ENCODE data around the gene UBA7. TPM values are rescaled to one million over a fixed set of nuclear protein-coding genes. Genes with fewer than 3 reads are reported as not detected.

UBA7 gene
- polyA plus RNA-seq, 3 donors = 29.6 to 37.4 (median 31.6) TPM

DNA sequence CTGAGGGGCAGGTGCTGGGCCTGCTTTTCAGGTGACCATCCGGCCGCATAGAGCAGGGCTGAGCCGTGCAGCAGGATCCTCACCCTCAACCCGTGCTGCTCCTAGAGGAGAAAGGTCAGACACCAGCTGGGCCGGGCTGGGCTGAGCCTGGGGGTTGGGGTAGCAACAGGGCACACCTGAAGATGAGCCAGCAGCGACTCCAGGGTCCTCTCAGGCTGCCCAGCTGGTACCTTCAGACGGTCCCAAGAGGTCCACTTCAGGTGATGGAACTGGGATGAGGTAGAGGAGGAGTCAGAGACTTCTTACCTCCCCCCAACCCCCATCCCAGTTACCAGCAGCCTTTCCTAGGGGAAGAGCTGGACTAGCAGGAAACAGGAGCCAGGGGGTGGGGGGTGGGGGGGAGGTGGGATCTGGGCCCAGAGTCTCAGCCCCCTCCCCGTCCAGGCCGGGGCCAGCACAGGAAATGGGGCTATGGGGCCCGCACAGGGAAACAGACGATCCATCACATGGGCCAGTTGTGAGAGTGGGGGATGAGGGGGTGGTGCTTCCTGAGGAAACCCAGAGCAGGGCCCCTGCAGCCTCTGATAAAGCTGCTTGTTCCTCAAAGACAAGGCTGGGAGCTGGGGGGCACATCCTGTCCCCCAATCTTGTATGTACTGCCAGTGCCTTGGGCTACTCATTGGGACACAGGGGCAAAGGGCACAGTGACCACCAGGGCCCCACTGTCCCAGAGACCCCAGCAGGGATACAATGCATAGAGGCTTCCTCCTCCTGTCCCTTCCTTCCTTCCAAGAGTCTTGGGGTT, 7.7 kb downstream of the UBA7 start:
- peak in 2 of 3 donors; percentile 74 to 77 for DNase-seq (ENCODE audit: low read depth in 3 of 3, low spot score in 2 of 3)

- DNase-seq (ENCODE audit: low read depth in 3 of 3, low spot score in 2 of 3) = peak in 2 of 3 donors; percentile 65 to 75
Observed at GRCh38 chr3:49805367-49805782, 8.4 kb downstream of the UBA7 start.

GRCh38 chr3:49804141-49805041, 9.4 kb downstream of the UBA7 start:
- DNase-seq (ENCODE audit: low read depth in 3 of 3, low spot score in 2 of 3) = no peak

- peak in 1 of 3 donors; percentile 52 for DNase-seq (ENCODE audit: low read depth in 3 of 3, low spot score in 2 of 3)
Observed at GRCh38 chr3:49803465-49804140, 10.2 kb downstream of the UBA7 start.

DNA sequence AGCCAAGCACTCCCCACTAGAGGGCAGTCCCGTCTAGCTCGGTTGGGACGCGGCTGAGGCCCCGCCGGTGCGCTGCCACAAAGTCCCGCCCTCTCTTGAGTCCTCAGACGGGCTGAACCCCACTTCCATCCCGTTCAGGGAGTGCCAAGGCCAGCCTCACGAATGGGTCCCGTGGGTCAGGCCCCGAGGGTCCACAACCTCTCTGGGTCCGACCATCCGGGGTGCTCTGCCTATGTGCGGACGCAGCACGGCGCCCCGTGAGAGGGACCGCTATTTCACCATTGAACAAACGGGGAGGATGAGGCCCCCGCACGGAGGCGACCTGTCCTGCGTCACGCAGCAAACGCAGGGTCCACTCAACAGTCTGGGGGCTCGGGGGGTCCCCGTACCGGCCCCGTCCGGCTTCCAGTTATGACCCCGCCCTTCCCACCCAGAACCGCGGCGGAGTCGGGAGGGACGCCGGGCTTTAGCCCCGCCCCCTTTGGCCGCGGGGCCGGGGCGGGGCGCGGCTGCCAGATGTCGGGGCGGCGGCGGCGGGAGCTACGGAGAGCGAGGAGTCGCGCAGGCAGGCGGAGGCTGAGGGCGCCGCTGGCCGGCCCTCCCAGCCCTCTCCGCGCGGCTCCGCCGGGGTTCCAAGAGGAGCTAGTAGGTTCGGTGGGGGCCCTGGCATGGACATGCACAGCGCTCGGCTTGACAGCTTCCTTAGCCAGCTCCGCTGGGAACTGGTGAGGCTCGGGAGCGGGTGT, 10.9 kb downstream of the UBA7 start, which contains the start of gene INKA1:
INKA1 (plus strand) TSS at position 543 of the 746 bp plus-strand sequence; CDS start at position 675, 132 bp downstream.
- DNase-seq (ENCODE audit: low read depth in 3 of 3, low spot score in 2 of 3) = peak in 2 of 3 donors; percentile 77 to 83

GRCh38 chr3:49801160-49801559, 12.6 kb downstream of the UBA7 start:
- no peak for DNase-seq (ENCODE audit: low read depth in 3 of 3, low spot score in 2 of 3)

DNA sequence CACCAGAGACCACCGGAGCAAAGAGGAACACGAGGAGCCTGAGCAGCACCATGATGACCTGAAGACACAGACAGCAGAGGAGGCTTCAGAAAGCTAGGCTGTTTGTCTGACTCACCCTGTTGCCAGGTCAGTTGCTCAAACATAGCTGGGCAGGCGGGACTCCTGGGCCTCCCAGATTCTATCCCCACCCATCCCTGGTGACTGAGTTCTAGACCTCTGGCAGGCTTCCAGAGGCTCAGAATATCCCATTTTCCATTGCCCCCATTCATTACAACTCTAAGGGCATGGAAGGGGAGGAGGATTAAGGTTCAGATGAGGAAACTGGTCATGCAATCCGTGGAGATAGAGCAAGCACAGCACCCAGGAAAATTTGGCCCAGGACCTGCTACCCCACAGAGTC, 14.0 kb downstream of the UBA7 start, which contains the start of gene CDHR4:
CDHR4 (minus strand) TSS at position 113 of the 400 bp plus-strand sequence; CDS start at position 52, 61 bp downstream.
- DNase-seq (ENCODE audit: low read depth in 3 of 3, low spot score in 2 of 3) = no peak

DNA sequence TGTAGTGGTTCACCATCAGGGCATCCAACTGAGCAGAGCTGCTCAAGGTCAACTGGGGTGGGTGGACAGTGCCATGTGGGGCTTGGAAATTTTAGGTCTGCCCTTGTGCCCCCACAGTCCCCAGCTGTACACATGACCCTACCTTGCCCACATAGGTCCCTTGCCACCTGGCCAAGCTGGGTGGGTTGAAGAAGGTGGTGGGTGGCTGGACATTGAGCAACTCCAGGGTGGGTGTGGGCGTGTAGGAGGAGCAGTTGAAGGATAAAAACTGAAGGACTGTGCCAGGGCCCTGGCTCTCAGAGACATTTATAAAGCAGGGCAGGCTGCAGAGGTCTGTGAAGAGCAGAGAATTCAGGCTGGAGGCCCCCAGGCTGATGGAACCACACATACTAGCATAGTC, 14.6 kb downstream of the UBA7 start:
- DNase-seq (ENCODE audit: low read depth in 3 of 3, low spot score in 2 of 3) = no peak

DNA sequence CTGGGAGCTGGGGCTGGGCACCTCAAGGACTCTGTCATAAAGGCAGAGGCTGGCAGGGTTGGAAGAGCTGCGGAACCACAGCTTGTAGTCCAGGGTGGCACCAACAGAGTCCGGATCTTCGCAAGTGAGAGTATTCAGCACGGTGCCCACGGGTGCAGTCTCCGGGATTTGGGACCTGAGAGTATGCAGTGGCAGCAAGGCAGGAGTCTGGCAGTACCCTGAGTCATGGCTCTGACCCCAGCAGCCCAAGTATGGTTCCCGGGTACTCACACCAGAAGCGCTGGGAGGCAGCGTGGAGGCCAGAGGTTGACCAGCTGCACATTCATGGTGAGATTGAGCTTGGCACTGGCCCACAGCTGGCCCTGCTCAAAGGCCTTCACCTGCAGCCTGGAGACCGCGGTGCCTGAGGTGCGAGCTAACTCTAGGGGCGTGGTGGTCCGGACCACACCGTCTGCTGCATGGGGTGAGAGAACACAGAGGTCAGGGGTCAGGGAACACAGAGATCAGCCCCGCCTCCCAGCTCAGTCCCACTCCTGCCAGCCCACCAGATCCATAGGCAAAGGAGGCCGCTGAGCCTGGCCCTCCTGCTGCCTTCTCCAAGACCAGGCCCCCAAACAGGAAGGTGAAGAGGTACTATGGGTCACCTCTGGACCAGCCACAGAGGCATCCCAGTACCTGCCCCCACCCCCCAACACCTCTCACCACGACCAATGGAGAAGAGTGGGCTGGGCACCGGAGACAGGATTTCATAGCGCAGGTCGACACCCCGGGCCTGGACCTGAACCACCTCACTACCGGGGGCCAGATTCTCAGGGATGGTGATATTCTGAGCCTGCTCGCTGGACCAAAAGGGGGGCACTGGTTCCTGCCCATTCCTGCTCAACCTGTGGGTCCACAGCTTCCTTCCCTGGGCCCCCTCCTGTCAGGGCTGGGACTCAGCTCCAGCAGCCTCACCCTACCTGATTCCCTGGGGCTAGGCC, 18.5 kb downstream of the UBA7 start:
- no peak for DNase-seq (ENCODE audit: low read depth in 3 of 3, low spot score in 2 of 3)

DNA sequence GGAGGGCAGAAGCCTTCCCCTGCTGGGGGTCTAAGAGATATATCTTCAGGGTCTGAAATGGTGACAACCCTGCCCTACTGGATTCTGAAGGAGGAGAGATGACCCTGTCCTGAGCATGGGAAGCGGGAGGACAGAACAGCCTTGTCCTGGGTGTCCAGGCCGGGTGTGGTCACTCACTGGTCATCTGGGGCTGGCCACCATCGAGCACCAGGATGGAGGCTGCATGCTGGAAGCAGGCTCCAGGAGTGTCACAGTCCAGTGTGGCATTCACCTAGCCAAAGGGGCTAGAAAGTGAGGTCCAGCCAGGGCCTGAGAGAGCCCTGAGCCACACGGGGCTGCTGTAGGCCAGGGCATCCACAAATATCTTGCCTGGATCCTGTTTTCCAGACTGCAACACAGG, 19.3 kb downstream of the UBA7 start:
- no peak for DNase-seq (ENCODE audit: low read depth in 3 of 3, low spot score in 2 of 3)

DNA sequence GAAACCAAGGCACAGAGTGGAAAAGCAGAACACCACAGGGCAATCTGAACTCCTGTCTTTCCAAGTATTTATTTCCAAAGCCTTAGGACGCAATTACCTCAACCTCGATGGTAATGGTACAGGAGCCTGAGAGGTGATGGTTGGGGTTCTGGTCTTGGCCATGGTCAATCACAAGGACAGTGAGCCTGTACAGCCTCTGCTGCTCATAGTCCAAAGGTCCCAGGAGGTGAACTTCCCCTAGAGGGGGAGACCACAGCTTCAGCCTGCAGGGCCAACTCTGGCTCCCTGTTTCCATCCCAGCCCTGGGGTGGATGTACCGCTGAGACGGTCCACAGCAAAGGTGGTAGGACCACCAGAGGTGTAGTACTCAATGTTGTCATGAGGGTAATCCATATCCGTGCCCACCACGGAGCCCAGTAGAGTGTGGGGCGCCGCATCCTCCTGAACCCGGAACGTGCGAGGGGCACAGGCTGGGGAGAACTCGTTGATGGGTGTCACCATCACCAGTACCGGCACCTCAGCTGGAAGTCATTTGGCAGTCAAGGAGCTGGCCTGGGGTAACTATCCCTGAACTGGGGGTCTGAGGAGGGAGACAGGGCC, 20.2 kb downstream of the UBA7 start:
- no peak for DNase-seq (ENCODE audit: low read depth in 3 of 3, low spot score in 2 of 3)

DNA sequence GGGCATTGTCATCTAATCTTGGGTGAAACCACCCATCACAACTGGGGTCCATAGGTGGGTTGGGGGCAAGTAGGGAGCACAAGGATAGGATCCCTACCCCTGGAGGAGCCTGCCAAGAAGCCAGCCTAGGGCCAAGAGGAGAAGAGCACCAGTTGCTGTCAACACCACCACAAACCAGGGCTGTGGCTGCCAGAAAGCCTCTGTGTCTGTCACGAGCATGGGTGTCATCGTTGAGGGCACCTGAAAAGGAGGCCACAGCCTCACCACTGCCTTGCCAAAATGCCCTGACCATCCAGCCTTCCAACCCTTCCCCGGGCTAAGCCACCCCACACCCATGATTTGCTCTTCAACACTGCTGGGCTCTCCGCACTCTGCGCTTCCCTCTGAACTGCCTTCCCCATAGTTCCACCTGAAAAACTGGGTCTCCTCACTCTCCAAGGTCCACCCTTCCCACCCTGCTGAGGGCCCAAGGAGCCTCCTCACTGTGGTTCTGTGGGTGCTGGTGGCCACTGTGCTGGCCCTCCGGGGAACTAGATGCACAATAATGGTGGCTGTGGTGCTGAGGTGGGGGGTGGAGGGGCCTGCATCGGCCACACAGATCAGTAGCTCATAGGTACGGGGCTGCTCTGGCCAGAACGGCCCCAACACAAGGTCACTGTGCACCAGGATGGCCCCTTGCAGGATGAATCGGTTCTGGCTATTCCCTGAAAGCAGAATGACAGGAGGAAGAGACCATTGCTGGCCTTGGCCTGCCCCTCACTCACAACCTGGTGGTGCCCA, 21.2 kb downstream of the UBA7 start:
- no peak for DNase-seq (ENCODE audit: low read depth in 3 of 3, low spot score in 2 of 3)

DNA sequence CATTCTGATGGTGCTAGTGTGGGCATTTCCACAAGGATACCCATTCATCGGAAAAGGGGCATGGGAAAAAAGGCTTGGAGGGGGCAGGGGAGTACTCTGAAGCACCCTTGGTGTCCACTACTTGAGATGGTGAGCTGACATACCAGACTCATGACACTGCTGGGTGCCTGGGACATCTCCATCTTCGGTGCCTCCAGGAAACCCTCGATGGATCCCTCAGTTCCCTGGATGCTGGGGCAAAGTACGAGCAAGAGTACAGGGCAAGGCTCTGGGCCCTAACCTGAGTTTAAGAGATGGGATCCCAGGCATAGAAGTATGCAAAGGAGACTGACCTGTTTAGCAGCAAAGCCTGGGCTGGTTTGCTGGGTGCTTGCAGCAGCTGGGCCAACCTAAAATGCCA, 22.2 kb downstream of the UBA7 start:
- no peak for DNase-seq (ENCODE audit: low read depth in 3 of 3, low spot score in 2 of 3)

DNA sequence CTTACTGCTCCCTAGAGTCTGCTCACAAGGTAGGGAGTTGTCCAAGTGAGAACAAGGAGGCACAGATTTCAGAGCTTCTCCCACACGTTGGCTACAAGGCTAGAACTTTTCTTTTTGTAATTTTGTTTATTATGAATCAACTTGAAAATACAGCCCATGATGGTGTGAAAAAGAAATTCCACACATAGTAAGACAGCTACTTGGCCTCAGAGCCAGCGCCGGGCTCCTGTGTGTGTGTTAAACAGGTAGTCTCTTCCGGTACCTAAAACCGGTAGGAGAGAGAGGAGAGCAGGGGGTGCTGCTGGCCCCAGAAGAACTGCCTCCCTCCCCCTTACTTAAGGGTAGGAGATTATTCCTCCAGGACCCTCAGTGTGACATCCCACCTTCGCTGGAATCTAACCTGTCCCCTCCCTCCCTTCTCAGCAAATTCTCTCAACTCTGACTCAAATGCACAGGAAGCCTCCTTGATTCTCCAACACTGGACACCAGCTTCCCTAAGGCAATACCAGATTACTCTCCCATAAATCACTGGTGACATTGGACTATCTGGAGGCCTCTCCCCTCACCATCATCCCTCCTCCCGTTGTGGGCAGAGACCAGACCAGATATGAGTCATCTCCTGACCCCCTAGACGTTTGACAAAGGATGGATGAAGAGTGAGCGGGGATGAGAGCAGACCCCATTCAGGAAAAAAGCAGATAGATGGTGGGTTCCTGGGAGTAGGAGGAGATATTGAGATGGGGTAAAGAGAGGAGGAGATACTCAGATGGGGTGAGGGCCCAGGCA, 22.9 kb downstream of the UBA7 start:
- no peak for DNase-seq (ENCODE audit: low read depth in 3 of 3, low spot score in 2 of 3)

DNA sequence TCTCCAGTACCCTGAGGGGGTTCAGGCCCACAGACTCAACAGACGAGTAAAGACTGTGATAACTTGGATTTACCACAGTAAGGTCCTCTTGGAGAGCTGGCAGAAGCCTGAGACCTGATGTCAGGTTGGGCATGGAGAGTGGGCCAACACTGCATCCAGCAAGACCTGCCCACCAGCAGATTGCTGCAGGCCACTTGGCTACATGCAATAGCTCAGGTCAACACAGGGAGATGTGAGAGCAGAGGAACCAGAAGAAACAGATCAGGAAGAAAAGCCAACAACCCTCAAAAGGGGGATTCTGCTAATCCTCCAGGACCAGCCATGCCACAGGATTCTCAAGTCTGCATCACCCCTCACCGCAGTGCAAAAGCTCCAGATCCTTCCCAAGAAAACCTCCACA, 25.7 kb downstream of the UBA7 start:
- DNase-seq (ENCODE audit: low read depth in 3 of 3, low spot score in 2 of 3) = no peak

GRCh38 chr3:49787536-49787935, 26.2 kb downstream of the UBA7 start:
- no peak for DNase-seq (ENCODE audit: low read depth in 3 of 3, low spot score in 2 of 3)

GRCh38 chr3:49787182-49787464, 26.6 kb downstream of the UBA7 start:
- no peak for DNase-seq (ENCODE audit: low read depth in 3 of 3, low spot score in 2 of 3)
